ENCODE results near the gene MYO1E. TPM values are rescaled to one million over a fixed set of nuclear protein-coding genes. Genes with fewer than 3 reads are reported as not detected.

MYO1E gene
- total and polyA plus RNA-seq, 2 of the 4 experiments (the other 2 are of a cell fraction) = 13.4 to 37.3 TPM

DNA sequence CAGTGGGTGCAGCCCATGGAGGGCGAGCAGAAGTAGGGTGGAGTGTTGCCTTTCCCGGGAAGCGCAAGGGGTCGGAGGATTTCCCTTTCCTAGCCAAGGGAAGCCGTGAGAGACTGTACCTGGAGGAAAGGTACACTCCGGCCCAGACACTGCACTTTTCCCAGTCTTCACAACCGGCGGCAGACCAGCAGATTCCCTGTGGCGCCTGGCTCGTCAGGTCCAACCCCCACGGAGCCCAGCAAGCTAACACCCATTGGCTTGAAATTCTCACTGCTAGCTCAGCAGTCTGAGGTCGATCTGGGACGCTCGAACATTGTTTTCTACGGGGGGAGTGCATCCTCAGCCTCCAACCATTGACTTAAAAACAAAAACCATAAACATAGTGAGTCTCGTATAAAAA is 241.2 kb downstream of the MYO1E start:
- CTCF ChIA-PET = no interaction called here

More for the DNA sequence above, 241.2 kb downstream of the MYO1E start:
- peaks cover 27 to 39% of the 10 kb centered on the region in 2 experiments for H3K79me1 ChIP-seq (ENCODE audit: low read depth in 1 of 2, low read length in 2 of 2)
- no peak overlapping the region for H3K18ac ChIP-seq (ENCODE audit: low read depth, low read length)
- H4K8ac ChIP-seq (ENCODE audit: low read depth in 2 of 2, low read length in 2 of 2) = no peak overlapping the region
- peaks cover 2% of the 10 kb centered on the region; the same call in 1 of the 2 replicates for H3K9me1 ChIP-seq (ENCODE audit: insufficient read depth, low read length)
- DNase-seq (no peak), ATAC-seq (ENCODE audit: low read depth) (no peak)
- no peak for TF ChIP-seq NFE2L2 (IDR thresholded peaks at IDR 0.05; ENCODE audit: low read depth, low read length)
- no peak for TF ChIP-seq RFX5 (IDR thresholded peaks at IDR 0.05; ENCODE audit: low read depth, low read length)
- TF ChIP-seq RAD21 (IDR thresholded peaks at IDR 0.05; ENCODE audit: low read length) = no peak
- TF ChIP-seq POLR2A (IDR thresholded peaks at IDR 0.05; ENCODE audit: low read depth, low read length) = no peak
- TF ChIP-seq BHLHE40 (IDR thresholded peaks at IDR 0.05; ENCODE audit: low read depth, low read length) = no peak
- TF ChIP-seq MXI1 (IDR thresholded peaks at IDR 0.05; ENCODE audit: borderline replicate concordance, low read depth, low read length) = no peak
- TF ChIP-seq, protein P1, sequence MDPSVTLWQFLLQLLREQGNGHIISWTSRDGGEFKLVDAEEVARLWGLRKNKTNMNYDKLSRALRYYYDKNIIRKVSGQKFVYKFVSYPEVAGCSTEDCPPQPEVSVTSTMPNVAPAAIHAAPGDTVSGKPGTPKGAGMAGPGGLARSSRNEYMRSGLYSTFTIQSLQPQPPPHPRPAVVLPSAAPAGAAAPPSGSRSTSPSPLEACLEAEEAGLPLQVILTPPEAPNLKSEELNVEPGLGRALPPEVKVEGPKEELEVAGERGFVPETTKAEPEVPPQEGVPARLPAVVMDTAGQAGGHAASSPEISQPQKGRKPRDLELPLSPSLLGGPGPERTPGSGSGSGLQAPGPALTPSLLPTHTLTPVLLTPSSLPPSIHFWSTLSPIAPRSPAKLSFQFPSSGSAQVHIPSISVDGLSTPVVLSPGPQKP (IDR thresholded peaks at IDR 0.05; ENCODE audit: borderline replicate concordance, low read depth, low read length) = no peak
- TF ChIP-seq MAFK (IDR thresholded peaks at IDR 0.05; ENCODE audit: low read depth, low read length) = no peak
- TF ChIP-seq, protein P2, sequence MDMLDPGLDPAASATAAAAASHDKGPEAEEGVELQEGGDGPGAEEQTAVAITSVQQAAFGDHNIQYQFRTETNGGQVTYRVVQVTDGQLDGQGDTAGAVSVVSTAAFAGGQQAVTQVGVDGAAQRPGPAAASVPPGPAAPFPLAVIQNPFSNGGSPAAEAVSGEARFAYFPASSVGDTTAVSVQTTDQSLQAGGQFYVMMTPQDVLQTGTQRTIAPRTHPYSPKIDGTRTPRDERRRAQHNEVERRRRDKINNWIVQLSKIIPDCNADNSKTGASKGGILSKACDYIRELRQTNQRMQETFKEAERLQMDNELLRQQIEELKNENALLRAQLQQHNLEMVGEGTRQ (IDR thresholded peaks at IDR 0.05; ENCODE audit: low read depth, low read length) = no peak
- TF ChIP-seq FOS (IDR thresholded peaks at IDR 0.05; ENCODE audit: low read depth, low read length) = no peak
- no peak for TF ChIP-seq CEBPB (IDR thresholded peaks at IDR 0.05; ENCODE audit: low read depth, low read length)
- no peak for TF ChIP-seq RCOR1 (IDR thresholded peaks at IDR 0.05; ENCODE audit: insufficient replicate concordance, low read length)
- TF ChIP-seq, protein P3, sequence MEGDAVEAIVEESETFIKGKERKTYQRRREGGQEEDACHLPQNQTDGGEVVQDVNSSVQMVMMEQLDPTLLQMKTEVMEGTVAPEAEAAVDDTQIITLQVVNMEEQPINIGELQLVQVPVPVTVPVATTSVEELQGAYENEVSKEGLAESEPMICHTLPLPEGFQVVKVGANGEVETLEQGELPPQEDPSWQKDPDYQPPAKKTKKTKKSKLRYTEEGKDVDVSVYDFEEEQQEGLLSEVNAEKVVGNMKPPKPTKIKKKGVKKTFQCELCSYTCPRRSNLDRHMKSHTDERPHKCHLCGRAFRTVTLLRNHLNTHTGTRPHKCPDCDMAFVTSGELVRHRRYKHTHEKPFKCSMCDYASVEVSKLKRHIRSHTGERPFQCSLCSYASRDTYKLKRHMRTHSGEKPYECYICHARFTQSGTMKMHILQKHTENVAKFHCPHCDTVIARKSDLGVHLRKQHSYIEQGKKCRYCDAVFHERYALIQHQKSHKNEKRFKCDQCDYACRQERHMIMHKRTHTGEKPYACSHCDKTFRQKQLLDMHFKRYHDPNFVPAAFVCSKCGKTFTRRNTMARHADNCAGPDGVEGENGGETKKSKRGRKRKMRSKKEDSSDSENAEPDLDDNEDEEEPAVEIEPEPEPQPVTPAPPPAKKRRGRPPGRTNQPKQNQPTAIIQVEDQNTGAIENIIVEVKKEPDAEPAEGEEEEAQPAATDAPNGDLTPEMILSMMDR (conservative IDR thresholded peaks at IDR 0.05; ENCODE audit: low read depth, low read length) = no peak
- no peak for TF ChIP-seq CHD1 (IDR thresholded peaks at IDR 0.05; ENCODE audit: low read depth, low read length)
- intact Hi-C loops (cut with micrococcal nuclease) = no loop called here
- in situ Hi-C loops (cut with MboI; ENCODE audit: low sequenced_read_pairs) = no loop called here
- H2BK120ac ChIP-seq (ENCODE audit: low read depth, low read length) = no peak overlapping the region
- H2BK5ac ChIP-seq (ENCODE audit: low read depth, low read length, poor library complexity, severe bottlenecking) = no peak overlapping the region
- WGBS, 2 experiments (ENCODE audit: extremely low coverage in 2 of 2, insufficient read length in 1 of 2) = 98% methylated on average over 7 of the region's 16 CpGs; no CpG with 5 or more reads in 1 of the 2 experiments
- no peaks in the 10 kb centered on the region for H4K20me1 ChIP-seq (ENCODE audit: insufficient read depth, low read length)
- H2AK5ac ChIP-seq (ENCODE audit: low read depth, low read length) = no peak overlapping the region
- H2AK9ac ChIP-seq (replicated peaks; ENCODE audit: low read depth, low read length, poor library complexity) = no peak overlapping the region
- H3K14ac ChIP-seq (replicated peaks; ENCODE audit: low read depth, low read length) = no peak overlapping the region
- H2BK20ac ChIP-seq (ENCODE audit: low read depth, low read length) = no peak overlapping the region
- no peak overlapping the region for H2AFZ ChIP-seq (replicated peaks; ENCODE audit: low read length, poor library complexity)
- H3K9ac ChIP-seq (ENCODE audit: low read depth, low read length) = no peak overlapping the region
- POLR2A ChIA-PET (ENCODE audit: unreplicated experiment) = no interaction called here
- no peak overlapping the region for H3K27ac ChIP-seq (ENCODE audit: insufficient read depth, low read length)
- no peak overlapping the region for H3K4ac ChIP-seq (ENCODE audit: low read depth, low read length)
- H3K4me1 ChIP-seq (ENCODE audit: control insufficient read depth, insufficient read depth, low read length) = no peaks in the 10 kb centered on the region
- H3K4me2 ChIP-seq (ENCODE audit: low read depth, low read length) = no peak overlapping the region
- H4K91ac ChIP-seq (ENCODE audit: insufficient read depth, low read depth, low read length) = no peak overlapping the region
- no peaks in the 10 kb centered on the region for H3K9me3 ChIP-seq (ENCODE audit: control insufficient read depth, insufficient read depth, low read length)
- H3K56ac ChIP-seq (ENCODE audit: extremely low read depth, insufficient read depth, low read length) = no peak overlapping the region
- H3K23ac ChIP-seq (ENCODE audit: low read depth, low read length) = no peak overlapping the region
- H4K5ac ChIP-seq (ENCODE audit: low read depth, low read length) = no peak overlapping the region
- dilution Hi-C loops (cut with HindIII; ENCODE audit: low sequenced_read_pairs, unreplicated experiment) = no loop called here
- H3K27me3 ChIP-seq (ENCODE audit: control insufficient read depth, insufficient read depth, low read length) = no peaks in the 10 kb centered on the region
- no TSS peak for BruUV-seq (replicated peaks)
- H2BK15ac ChIP-seq (ENCODE audit: low read depth, low read length) = no peak overlapping the region
- H3K36me3 ChIP-seq (ENCODE audit: control insufficient read depth, insufficient read depth, low read length) = peaks cover 25% of the 10 kb centered on the region
- no peak overlapping the region for H3K4me3 ChIP-seq (ENCODE audit: insufficient read depth, low read depth, low read length)

Data from IMR-90 (cell line).